Ishikawa (cell line): Measurements from ENCODE around the gene ADD3.

ENCODE experiments used
- CEBPB ChIP-seq: IDR thresholded peaks from 2 replicates; pipeline ENCODE4 v1.6.1; 2012
- CREB1 ChIP-seq: IDR thresholded peaks from 2 replicates; pipeline ENCODE4 v1.6.1; 2012; ENCODE audit warnings: low read depth
- EP300 ChIP-seq: IDR thresholded peaks from 2 replicates; pipeline ENCODE4 v1.6.1; 2012; ENCODE audit warnings: borderline replicate concordance
- ZBTB7A ChIP-seq: IDR thresholded peaks from 2 replicates; pipeline ENCODE4 v1.6.1; 2012; ENCODE audit warnings: low read depth
- TF ChIP-seq, protein P1 (sequence below): IDR thresholded peaks from 2 replicates; pipeline ENCODE4 v1.6.1; 2012; ENCODE audit warnings: low read depth, mild to moderate bottlenecking
- TF ChIP-seq, protein P2 (sequence below): IDR thresholded peaks from 2 replicates; pipeline ENCODE4 v1.6.1; 2012
- TF ChIP-seq, protein P3 (sequence below): IDR thresholded peaks from 2 replicates; pipeline ENCODE4 v1.6.1; 2012

DNA sequence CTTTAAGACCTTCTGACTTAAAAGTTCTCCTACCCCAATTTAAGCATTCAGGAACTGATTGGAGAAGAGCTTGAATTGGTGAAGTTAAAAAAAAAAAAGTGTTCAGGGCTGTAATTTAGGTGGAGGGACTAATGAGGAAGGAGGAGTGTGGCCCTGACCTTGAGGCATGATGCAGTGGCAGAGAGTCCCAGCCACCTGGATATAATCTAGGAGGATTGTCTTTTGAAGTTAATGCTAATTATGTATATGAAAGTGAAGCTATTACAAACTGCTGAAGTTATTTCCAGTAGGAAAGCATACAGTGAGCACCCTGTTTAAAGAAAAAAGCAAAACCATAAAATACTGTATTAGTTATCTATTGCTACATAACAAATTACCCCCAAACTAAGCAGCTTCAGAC is 31.5 kb downstream of the ADD3 start:
- TF ChIP-seq CREB1 (no peak), CEBPB (no peak), ZBTB7A (no peak), EP300 (no peak)
- TF ChIP-seq, protein P1, sequence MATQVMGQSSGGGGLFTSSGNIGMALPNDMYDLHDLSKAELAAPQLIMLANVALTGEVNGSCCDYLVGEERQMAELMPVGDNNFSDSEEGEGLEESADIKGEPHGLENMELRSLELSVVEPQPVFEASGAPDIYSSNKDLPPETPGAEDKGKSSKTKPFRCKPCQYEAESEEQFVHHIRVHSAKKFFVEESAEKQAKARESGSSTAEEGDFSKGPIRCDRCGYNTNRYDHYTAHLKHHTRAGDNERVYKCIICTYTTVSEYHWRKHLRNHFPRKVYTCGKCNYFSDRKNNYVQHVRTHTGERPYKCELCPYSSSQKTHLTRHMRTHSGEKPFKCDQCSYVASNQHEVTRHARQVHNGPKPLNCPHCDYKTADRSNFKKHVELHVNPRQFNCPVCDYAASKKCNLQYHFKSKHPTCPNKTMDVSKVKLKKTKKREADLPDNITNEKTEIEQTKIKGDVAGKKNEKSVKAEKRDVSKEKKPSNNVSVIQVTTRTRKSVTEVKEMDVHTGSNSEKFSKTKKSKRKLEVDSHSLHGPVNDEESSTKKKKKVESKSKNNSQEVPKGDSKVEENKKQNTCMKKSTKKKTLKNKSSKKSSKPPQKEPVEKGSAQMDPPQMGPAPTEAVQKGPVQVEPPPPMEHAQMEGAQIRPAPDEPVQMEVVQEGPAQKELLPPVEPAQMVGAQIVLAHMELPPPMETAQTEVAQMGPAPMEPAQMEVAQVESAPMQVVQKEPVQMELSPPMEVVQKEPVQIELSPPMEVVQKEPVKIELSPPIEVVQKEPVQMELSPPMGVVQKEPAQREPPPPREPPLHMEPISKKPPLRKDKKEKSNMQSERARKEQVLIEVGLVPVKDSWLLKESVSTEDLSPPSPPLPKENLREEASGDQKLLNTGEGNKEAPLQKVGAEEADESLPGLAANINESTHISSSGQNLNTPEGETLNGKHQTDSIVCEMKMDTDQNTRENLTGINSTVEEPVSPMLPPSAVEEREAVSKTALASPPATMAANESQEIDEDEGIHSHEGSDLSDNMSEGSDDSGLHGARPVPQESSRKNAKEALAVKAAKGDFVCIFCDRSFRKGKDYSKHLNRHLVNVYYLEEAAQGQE = no peak
- TF ChIP-seq, protein P2, sequence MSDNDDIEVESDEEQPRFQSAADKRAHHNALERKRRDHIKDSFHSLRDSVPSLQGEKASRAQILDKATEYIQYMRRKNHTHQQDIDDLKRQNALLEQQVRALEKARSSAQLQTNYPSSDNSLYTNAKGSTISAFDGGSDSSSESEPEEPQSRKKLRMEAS = no peak
- TF ChIP-seq, protein P3, sequence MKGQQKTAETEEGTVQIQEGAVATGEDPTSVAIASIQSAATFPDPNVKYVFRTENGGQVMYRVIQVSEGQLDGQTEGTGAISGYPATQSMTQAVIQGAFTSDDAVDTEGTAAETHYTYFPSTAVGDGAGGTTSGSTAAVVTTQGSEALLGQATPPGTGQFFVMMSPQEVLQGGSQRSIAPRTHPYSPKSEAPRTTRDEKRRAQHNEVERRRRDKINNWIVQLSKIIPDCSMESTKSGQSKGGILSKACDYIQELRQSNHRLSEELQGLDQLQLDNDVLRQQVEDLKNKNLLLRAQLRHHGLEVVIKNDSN = no peak
